Smooth muscle cell (in vitro differentiated cells): ENCODE data around the gene SLCO6A1. TPM values are rescaled to one million over a fixed set of nuclear protein-coding genes. Genes with fewer than 3 reads are reported as not detected.
A peak's percentile ranks its signal among the peaks of the same experiment; 100 is the strongest.

Experiments
- DNase-seq: peaks from one replicate; lab custom pipeline; 2025; ENCODE audit not compliant: unreplicated experiment; lab: John Stamatoyannopoulos, UW
- H2AFZ ChIP-seq: fragments of 200-600 bp; sonication (generic); 2 replicates; pipeline ENCODE4 v1.6.0; 2016; ENCODE audit warnings: antibody characterized with exemption, low read depth, mild to moderate bottlenecking
- H3F3A ChIP-seq: fragments of 200-600 bp; sonication (generic); 2 replicates; pipeline ENCODE4 v1.6.0; 2017; ENCODE audit warnings: antibody characterized with exemption, low read depth
- H3K27ac ChIP-seq: fragments of 200-600 bp; sonication (generic); 2 replicates; pipeline ENCODE4 v1.5.1; 2016; ENCODE audit warnings: low read depth, mild to moderate bottlenecking
- H3K27me3 ChIP-seq: fragments of 200-600 bp; sonication (generic); 2 replicates; pipeline ENCODE4 v1.6.1; 2016; ENCODE audit warnings: low read depth, mild to moderate bottlenecking
- H3K36me3 ChIP-seq: fragments of 200-600 bp; sonication (generic); 2 replicates; pipeline ENCODE4 v1.5.1; 2016; ENCODE audit warnings: low read depth
- H3K4me1 ChIP-seq: fragments of 200-600 bp; sonication (generic); 2 replicates; pipeline ENCODE4 v1.5.1; 2016; ENCODE audit warnings: low read depth
- H3K4me2 ChIP-seq: fragments of 200-600 bp; sonication (generic); 2 replicates; pipeline ENCODE4 v1.6.0; 2016; ENCODE audit warnings: mild to moderate bottlenecking
- H3K4me3 ChIP-seq: fragments of 200-600 bp; sonication (generic); 2 replicates; pipeline ENCODE4 v1.5.1; 2016; ENCODE audit warnings: mild to moderate bottlenecking
- H3K79me2 ChIP-seq: fragments of 200-600 bp; sonication (generic); 2 replicates; pipeline ENCODE4 v1.6.0; 2016; ENCODE audit warnings: low read depth, mild to moderate bottlenecking
- H3K9ac ChIP-seq: fragments of 200-600 bp; sonication (generic); 2 replicates; pipeline ENCODE4 v1.6.0; 2016; ENCODE audit warnings: low read depth
- H3K9me3 ChIP-seq: fragments of 200-600 bp; sonication (generic); replicated peaks from 2 replicates; pipeline ENCODE4 v1.5.1; 2016; ENCODE audit warnings: low read depth
- H4K20me1 ChIP-seq: fragments of 200-600 bp; sonication (generic); 2 replicates; pipeline ENCODE4 v1.6.0; 2016; ENCODE audit warnings: low read depth
- WGBS: methylation state at CpG from one replicate; pipeline ENCODE4 v1.1.7; 2016; ENCODE audit warnings: low lambda C conversion rate; 5-methylcytosine and 5-hydroxymethylcytosine counted together
- polyA plus RNA-seq: library from polyadenylated mRNA; unstranded; fragments of >200 nt; fragmentation: Nextera tagmentation; extraction: Ambion mirVana; gene quantifications from 2 replicates; pipeline ENCODE4 v1.2.1, GENCODE V29; 2016
- total RNA-seq: library from RNA; depleted of rRNA; stranded (reverse); fragments of >200 nt; gene quantifications from 2 replicates; pipeline ENCODE4 v1.2.3, GENCODE V29; 2014
- TF ChIP-seq, protein P1 (sequence below): fragments of 200-600 bp; sonication (generic); IDR thresholded peaks from 2 replicates; pipeline ENCODE4 v1.5.1; 2017; ENCODE audit warnings: borderline replicate concordance, mild to moderate bottlenecking, antibody characterized with exemption; ENCODE audit not compliant: insufficient read depth, poor library complexity, severe bottlenecking

SLCO6A1 gene
- total and polyA plus RNA-seq, 2 experiments from 2014 or later, result 0.31 to 0.70 TPM

- no peak overlapping the region for H3K9ac ChIP-seq
- WGBS, result 67% methylated on average over 1 of the region's 1 CpG
- H3K36me3 ChIP-seq, result no peaks in the 10 kb centered on the region
- no peaks in the 10 kb centered on the region for H3K27me3 ChIP-seq
- TF ChIP-seq, protein P1, sequence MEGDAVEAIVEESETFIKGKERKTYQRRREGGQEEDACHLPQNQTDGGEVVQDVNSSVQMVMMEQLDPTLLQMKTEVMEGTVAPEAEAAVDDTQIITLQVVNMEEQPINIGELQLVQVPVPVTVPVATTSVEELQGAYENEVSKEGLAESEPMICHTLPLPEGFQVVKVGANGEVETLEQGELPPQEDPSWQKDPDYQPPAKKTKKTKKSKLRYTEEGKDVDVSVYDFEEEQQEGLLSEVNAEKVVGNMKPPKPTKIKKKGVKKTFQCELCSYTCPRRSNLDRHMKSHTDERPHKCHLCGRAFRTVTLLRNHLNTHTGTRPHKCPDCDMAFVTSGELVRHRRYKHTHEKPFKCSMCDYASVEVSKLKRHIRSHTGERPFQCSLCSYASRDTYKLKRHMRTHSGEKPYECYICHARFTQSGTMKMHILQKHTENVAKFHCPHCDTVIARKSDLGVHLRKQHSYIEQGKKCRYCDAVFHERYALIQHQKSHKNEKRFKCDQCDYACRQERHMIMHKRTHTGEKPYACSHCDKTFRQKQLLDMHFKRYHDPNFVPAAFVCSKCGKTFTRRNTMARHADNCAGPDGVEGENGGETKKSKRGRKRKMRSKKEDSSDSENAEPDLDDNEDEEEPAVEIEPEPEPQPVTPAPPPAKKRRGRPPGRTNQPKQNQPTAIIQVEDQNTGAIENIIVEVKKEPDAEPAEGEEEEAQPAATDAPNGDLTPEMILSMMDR, result no peak
- H3K4me2 ChIP-seq, result no peak overlapping the region
- no peak overlapping the region for H3K4me3 ChIP-seq
- H2AFZ ChIP-seq, result no peak overlapping the region
- H3F3A ChIP-seq, result no peaks in the 10 kb centered on the region
- DNase-seq, result no peak
- H3K4me1 ChIP-seq, result no peaks in the 10 kb centered on the region
- no peak overlapping the region for H3K27ac ChIP-seq
- H4K20me1 ChIP-seq, result no peaks in the 10 kb centered on the region
- no peaks in the 10 kb centered on the region for H3K79me2 ChIP-seq
- no peaks in the 10 kb centered on the region for H3K9me3 ChIP-seq
Measured at GRCh38 chr5:102537011-102537410, 38.2 kb upstream of the SLCO6A1 start.

GRCh38 chr5:102536323-102536928 lies 37.6 kb upstream of the SLCO6A1 start:
- DNase-seq, result no peak
- no peaks in the 10 kb centered on the region for H3K79me2 ChIP-seq
- H3K4me1 ChIP-seq, result no peaks in the 10 kb centered on the region
- H3K27me3 ChIP-seq, result no peaks in the 10 kb centered on the region
- H3F3A ChIP-seq, result no peaks in the 10 kb centered on the region
- H3K9me3 ChIP-seq, result no peaks in the 10 kb centered on the region
- no peak overlapping the region for H3K9ac ChIP-seq
- no peak overlapping the region for H2AFZ ChIP-seq
- H4K20me1 ChIP-seq, result no peaks in the 10 kb centered on the region
- H3K4me3 ChIP-seq, result no peak overlapping the region
- TF ChIP-seq, protein P1, result peak; percentile 56
- H3K36me3 ChIP-seq, result no peaks in the 10 kb centered on the region
- no peak overlapping the region for H3K4me2 ChIP-seq
- no peak overlapping the region for H3K27ac ChIP-seq

DNA sequence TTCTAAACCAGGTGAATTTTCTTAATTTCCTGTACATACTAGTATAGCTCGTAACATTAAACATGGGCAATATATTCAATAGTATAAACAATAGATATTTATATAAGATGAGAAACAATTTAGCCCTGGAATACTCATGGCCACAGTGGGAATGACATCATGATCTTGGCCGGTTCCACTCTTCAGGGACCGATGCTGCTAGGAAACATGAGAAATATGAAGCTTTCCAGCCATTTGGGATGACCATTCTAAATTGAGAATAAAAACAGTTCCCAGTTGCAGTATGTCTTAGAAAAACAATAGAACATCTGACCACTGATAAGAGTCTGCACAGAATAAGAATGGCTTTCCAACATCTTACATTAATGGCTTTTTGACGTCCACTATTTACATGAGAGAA lies 33.3 kb upstream of the SLCO6A1 start:
- H4K20me1 ChIP-seq, result no peaks in the 10 kb centered on the region
- no peak overlapping the region for H3K27ac ChIP-seq
- no peaks in the 10 kb centered on the region for H3K36me3 ChIP-seq
- no peaks in the 10 kb centered on the region for H3K79me2 ChIP-seq
- H3K4me3 ChIP-seq, result no peak overlapping the region
- H3K4me1 ChIP-seq, result no peaks in the 10 kb centered on the region
- no peak overlapping the region for H3K9ac ChIP-seq
- 69% methylated on average over 4 of the region's 4 CpGs for WGBS
- no peak for DNase-seq
- H2AFZ ChIP-seq, result no peak overlapping the region
- no peaks in the 10 kb centered on the region for H3K9me3 ChIP-seq
- TF ChIP-seq, protein P1, result no peak
- no peak overlapping the region for H3K4me2 ChIP-seq
- H3K27me3 ChIP-seq, result no peaks in the 10 kb centered on the region
- H3F3A ChIP-seq, result no peaks in the 10 kb centered on the region

DNA sequence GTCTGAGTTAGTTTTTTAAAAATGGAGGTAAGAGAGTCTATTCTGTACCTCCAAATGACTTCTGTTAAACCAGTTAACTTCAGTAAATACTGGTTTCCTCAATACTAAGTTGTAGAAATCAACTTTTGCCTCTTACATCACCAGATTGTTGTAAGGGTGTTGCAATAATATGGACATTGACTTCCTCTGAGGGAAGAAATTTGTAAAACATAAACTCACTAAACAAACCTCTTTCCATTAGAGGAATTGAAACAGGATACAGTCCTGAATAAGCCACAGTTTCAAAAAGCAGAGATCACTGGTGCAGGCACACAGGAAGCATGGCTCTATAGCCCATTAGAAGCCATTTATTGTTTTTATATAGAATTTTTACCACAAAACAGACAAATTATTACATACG lies 32.7 kb upstream of the SLCO6A1 start:
- Histone ChIP-seq H2AFZ (no peak overlapping the region), H3K9ac (no peak overlapping the region), H3K27me3 (no peaks in the 10 kb centered on the region), H3K9me3 (no peaks in the 10 kb centered on the region), H3K27ac (no peak overlapping the region), H3K4me3 (no peak overlapping the region), H3K79me2 (no peaks in the 10 kb centered on the region), H3K4me1 (no peaks in the 10 kb centered on the region), H3F3A (no peaks in the 10 kb centered on the region), H3K4me2 (no peak overlapping the region), H3K36me3 (no peaks in the 10 kb centered on the region), H4K20me1 (no peaks in the 10 kb centered on the region)
- DNase-seq, result no peak
- WGBS, result 94% methylated on average over 1 of the region's 1 CpG
- TF ChIP-seq, protein P1, result no peak
